NCI-H345 (cell line): ENCODE results near the gene AHNAK2.
"Not testable (repeated sequence)": the region's sequence is repeated elsewhere in the genome, so short reads cannot be mapped to it uniquely, and the experiment has no call there.

Experiments
- DNase-seq: peaks from one replicate; lab custom pipeline; 2025; lab: John Stamatoyannopoulos, UW

AHNAK2 gene

DNA sequence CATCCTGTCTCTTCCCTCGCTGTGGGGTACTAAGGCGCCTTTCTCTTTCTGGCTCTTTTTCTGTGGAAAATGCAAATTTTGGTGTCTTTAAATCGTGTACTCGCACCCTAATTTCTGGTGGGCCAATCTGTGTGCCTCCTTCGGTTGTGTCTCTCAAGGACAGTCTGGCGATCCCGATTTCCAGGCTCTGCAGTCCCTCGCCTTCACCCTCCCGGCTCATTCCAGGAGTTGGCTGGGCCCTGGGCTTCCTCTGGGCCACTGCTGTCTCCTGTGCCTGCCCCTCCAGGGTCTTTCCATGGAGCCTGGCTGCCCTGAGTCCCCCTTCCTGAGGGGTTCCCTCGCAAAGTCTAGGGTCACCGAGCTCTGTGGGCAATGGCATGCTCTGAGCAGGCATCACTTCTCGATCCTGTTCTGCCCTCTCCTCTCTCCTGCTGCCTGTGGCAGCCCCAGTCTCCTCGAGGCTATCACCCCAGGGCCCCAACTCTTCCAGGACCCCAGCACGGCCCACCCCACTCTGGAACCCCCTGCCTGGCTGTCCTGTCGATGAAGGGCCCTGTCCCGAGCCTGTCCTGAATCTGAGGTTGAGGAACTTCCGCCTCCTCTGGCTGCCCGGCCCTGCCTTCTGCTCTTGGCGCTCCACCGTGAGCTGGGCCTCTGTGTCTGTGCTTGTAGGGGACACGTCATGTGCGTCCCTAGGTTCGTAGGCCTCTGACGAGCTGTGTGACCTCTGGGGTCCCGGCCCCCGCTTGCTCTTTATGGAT lies 24.1 kb downstream of the AHNAK2 start:
- DNase-seq, result no peak

DNA sequence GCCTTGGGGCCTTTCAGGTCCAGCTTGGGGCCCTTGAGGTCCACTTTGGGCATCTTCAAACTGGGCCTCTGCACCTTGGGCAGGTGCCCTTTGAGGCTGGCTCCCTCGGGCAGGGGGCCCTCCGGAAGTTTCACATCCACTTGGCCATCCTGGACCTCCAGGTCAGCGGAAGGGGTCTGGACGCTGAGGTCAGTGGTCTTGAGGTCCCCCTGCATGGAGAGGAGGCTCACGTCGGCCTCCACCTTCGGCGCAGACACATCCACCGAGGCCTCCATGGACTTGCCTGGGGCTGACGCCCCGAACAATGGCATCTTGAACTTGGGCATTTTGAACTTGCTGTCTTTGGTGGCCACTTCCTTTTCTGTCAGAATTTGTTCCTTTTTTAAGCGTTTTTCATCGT lies 25.1 kb downstream of the AHNAK2 start:
- DNase-seq, result no peak

DNA sequence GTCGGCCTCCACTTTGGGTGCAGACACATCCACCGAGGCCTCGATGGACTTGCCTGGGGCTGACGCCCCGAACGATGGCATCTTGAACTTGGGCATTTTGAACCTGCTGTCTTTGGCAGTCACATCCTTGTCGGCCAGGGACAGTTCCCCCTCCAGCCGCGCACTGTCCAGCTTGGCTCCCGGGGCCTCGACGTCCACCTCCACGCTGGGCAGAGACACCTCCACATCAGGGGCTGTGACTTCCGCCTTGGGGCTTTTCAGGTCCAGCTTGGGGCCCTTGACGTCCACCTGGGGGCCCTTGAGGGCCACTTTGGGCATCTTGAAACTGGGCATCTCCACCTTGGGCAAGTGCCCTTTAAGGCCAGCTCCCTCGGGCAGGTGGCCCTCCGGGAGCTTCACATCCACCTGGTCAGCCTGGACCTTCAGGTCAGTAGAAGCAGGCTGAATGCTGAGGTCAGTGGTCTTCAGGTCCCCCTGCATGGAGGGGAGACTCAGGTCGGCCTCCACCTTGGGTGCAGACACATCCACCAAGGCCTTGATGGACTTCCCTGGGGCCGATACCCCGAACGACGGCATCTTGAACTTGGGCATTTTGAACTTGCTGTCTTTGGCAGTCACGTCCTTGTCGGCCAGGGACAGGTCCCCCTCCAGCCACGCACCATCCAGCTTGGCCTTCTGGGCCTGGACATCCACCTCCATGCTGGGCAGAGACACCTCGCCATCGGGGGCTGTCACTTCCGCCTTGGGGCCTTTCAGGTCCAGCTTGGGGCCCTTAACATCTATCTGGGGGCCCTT lies 26.1 kb downstream of the AHNAK2 start:
- not testable (repeated sequence) for DNase-seq

DNA sequence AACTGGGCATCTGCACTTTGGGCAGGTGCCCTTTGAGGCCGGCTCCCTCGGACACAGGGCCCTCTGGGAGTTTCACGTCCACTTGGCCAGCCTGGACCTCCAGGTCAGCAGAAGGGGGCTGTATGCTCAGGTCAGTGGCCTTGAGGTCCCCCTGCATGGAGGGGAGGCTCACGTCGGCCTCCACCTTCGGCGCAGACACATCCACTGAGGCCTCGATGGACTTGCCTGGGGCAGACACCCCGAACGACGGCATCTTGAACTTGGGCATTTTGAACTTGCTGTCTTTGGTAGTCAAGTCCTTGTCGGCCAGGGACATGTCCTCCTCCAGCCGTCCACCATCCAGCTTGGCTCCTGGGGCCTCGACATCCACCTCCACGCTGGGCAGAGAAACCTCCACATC lies 27.5 kb downstream of the AHNAK2 start:
- DNase-seq, result not testable (repeated sequence)

DNA sequence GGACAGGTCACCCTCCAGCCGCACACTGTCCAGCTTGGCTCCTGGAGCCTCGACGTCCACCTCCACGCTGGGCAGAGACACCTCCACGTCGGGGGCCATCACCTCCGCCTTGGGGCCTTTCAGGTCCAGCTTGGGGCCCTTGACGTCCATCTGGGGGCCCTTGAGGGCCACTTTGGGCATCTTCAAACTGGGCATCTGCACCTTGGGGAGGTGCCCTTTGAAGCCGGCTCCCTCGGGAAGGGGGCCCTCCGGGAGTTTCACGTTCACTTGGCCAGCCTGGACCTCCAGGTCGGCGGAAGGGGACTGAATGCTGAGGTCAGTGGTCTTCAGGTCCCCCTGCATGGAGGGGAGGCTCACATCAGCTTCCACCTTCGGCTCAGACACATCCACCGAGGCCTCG lies 28.2 kb downstream of the AHNAK2 start:
- no peak for DNase-seq

DNA sequence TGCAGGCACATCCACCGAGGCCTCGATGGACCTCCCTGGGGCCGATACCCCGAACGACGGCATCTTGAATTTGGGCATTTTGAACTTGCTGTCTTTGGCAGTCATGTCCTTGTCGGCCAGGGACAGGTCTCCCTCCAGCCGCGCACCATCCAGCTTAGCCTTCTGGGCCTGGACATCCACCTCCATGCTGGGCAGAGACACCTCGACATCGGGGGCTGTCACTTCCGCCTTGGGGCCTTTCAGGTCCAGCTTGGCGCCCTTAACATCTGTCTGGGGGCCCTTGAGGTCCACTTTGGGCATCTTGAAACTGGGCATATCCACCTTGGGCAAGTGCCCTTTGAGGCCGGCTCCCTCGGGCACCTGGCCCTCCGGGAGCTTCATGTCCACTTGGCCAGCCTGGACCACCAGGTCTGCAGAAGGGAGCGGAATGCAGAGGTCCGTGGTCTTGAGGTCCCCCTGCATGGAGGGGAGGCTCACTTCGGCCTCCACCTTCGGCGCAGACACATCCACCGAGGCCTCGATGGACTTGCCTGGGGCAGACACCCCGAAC lies 28.7 kb downstream of the AHNAK2 start:
- not testable (repeated sequence) for DNase-seq

DNA sequence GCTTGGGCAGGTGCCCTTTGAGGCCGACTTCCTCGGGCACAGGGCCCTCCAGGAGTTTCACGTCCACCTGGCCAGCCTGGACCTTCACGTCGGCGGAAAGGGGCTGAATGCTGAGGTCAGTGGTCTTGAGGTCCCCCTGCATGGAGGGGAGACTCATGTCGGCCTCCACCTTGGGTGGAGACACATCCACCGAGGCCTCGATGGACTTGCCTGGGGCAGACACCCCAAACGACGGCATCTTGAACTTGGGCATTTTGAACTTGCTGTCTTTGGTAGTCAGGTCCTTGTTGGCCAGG lies 29.5 kb downstream of the AHNAK2 start:
- no peak for DNase-seq

DNA sequence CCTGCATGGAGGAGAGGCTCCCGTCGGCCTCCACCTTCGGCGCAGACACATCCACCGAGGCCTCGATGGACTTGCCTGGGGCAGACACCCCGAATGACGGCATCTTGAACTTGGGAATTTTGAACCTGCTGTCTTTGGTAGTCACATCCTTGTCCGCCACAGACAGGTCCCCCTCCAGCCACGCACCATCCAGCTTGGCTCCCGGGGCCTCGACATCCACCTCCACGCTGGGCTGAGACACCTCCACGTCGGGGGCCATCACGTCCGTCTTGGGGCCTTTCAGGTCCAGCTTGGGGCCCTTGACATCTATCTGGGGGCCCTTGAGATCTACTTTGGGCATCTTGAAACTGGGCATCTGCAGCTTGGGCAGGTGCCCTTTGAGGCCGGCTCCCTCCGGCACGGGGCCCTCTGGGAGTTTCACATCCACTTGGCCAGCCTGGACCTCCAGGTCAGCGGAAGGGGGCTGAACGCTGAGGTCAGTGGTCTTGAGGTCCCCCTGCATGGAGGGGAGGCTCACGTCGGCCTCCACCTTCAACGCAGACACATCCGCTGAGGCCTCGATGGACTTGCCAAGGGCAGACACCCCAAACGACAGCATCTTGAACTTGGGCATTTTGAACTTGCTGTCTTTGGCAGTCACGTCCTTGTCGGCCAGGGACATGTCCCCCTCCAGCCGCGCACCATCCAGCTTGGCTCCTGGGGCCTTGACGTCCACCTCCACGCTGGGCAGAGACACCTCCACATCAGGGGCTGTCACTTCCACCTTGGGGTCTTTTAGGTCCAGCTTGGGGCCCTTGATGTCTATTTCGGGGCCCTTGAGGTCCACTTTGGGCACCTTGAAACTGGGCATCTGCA lies 30.1 kb downstream of the AHNAK2 start:
- not testable (repeated sequence) for DNase-seq

DNA sequence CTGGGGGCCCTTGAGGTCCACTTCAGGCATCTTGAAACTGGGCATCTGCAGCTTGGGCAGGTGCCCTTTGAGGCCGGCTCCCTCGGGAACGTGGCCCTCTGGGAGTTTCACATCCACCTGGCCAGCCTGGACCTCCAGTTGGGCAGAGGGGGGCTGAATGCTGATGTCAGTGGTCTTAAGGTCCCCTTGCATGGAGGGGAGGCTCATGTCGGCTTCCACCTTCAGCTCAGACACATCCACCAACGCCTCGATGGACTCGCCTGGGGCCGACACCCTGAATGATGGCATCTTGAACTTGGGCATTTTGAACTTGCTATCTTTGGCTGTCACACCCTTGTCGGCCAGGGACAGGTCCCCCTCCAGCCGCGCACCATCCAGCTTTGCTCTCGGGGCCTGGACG lies 31.0 kb downstream of the AHNAK2 start:
- not testable (repeated sequence) for DNase-seq

DNA sequence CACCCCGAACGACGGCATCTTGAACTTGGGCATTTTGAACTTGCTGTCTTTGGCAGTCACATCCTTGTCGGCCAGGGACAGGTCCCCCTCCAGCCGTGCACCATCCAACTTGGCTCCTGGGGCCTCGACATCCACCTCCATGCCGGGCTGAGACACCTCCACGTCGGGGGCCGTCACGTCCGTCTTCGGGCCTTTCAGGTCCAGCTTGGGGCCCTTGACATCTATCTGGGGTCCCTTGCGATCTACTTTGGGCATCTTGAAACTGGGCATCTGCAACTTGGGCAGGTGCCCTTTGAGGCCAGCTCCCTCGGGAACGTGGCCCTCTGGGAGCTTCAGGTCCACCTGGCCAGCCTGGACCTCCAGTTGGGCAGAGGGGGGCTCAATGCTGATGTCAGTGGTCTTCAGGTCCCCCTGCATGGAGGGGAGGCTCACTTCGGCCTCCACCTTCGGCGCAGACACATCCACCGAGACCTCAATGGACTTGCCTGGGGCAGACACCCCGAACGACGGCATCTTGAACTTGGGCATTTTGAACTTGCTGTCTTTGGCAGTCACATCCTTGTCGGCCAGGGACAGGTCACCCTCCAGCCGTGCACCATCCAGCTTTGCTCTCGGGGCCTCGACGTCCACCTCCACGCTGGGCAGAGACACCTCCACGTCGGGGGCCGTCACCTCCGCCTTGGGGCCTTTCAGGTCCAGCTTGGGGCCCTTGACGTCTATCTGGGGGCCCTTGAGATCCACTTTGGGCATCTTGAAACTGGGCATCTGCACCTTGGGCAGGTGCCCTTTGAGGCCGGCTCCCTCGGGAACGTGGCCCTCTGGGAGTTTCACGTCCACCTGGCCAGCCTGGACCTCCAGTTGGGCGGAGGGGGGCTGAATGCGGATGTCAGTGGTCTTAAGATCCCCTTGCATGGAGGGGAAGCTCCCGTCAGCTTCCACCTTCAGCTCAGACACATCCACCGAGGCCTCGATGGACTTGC lies 31.9 kb downstream of the AHNAK2 start:
- DNase-seq, result not testable (repeated sequence)

DNA sequence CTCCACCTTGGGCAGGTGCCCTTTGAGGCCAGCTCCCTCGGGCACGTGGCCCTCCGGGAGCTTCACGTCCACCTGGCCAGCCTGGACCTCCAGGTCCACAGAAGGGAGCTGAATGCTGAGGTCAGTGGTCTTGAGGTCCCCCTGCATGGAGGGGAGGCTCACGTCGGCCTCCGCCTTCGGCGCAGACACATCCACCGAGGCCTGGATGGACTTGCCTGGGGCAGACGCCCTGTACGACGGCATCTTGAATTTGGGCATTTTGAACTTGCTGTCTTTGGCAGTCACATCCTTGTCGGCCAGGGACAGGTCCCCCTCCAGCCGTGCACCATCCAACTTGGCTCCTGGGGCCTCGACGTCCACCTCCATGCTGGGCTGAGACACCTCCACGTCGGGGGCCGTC lies 32.9 kb downstream of the AHNAK2 start:
- not testable (repeated sequence) for DNase-seq

DNA sequence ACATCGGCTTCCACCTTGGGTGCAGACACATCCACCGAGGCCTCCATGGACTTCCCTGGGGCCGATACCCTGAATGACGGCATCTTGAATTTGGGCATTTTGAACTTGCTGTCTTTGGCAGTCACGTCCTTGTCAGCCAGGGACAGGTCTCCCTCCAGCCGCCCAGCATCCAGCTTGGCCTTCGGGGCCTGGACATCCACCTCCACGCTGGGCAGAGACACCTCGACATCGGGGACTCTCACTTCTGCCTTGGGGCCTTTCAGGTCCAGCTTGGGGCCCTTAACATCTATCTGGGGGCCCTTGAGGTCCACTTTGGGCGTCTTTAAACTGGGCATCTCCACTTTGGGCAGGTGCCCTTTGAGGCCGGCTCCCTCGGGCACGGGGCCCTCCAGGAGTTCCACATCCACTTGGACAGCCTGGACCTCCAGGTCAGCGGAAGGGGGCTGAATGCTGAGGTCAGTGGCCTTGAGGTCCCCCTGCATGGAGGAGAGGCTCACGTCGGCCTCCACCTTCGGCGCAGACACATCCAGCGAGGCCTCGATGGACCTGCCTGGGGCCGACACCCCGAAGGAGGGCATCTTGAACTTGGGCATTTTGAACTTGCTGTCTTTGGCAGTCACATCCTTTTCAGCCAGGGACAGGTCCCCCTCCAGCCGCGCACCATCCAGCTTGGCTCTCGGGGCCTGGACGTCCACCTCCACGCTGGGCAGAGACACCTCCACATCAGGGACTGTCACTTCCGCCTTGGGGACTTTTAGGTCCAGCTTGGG lies 33.6 kb downstream of the AHNAK2 start:
- not testable (repeated sequence) for DNase-seq

DNA sequence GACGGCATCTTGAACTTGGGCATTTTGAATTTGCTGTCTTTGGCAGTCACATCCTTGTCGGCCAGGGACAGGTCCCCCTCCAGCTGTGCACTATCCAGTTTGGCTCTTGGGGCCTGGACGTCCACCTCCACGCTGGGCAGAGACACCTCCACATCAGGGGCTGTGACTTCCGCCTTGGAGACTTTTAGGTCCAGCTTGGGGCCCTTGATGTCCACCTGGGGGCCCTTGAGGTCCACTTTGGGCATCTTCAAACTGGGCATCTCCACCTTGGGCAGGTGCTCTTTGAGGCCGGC lies 34.2 kb downstream of the AHNAK2 start:
- not testable (repeated sequence) for DNase-seq

DNA sequence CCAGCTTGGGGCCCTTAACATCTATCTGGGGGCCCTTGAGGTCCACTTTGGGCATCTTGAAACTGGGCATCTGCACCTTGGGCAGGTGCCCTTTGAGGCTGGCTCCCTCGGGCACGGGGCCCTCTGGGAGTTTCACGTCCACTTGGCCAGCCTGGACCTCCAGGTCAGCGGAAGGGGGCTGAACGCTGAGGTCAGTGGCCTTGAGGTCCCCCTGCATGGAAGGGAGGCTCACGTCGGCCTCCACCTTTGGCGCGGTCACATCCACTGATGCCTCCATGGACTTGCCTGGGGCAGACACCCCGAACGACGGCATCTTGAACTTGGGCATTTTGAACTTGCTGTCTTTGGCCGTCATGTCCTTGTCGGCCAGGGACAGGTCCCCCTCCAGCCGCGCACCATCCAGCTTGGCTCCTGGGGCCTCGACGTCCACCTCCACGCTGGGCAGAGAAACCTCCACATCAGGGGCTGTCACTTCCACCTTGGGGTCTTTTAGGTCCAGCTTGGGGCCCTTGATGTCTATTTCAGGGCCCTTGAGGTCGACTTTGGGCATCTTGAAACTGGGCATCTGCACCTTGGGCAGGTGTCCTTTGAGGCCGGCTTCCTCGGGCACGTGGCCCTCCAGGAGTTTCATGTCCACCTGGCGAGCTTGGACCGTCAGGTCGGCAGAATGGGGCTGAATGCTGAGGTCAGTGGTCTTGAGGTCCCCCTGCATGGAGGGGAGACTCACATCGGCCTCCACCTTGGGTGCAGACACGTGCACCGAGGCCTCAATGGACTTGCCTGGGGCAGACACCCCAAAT lies 34.8 kb downstream of the AHNAK2 start:
- not testable (repeated sequence) for DNase-seq

DNA sequence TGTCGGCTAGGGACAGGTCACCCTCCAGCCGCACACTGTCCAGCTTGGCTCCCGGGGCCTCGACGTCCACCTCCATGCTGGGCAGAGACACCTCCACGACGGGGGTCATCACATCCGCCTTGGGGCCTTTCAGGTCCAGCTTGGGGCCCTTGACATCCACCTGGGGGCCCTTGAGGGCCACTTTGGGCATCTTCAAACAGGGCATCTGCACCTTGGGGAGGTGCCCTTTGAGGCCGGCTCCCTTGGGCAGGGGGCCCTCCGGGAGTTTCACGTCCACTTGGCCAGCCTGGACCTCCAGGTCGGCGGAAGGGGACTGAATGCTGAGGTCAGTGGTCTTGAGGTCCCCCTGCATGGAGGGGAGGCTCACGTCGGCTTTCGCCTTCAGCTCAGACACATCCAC lies 35.6 kb downstream of the AHNAK2 start:
- DNase-seq, result no peak

DNA sequence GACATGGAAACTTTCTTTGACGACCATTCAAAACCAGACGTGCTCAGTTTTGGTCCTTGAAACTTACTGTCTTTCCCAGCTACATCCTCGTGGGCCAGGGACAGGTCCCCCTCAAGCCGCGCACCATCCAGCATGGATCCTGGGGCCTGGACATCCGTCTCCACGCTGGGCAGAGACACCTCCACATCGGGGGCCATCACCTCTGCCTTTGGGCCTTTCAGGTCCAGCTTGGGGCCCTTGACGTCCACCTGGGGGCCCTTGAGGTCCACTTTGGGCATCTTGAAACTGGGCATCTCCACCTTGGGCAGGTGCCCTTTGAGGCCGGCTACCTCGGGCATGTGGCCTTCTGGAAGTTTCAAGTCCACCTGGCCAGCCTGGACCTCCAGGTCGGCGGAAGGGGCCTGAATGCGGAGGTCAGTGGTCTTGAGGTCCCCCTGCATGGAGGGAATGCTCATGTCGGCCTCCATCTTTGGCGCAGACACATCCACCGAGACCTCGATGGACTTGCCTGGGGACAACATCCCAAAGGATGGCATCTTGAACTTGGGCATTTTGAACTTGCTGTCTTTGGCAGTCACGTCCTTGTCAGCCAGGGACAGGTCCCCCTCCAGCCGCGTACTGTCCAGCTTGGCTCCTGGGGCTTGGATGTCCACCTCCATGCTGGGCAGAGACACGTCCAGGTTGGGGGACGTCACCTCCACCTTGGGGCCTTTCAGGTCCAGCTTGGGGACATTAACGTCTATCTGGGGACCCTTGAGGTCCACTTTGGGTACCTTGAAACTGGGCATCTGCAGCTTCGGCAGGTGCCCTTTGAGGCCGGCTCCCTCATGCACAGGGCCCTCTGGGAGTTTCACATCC lies 36.4 kb downstream of the AHNAK2 start:
- no peak for DNase-seq

DNA sequence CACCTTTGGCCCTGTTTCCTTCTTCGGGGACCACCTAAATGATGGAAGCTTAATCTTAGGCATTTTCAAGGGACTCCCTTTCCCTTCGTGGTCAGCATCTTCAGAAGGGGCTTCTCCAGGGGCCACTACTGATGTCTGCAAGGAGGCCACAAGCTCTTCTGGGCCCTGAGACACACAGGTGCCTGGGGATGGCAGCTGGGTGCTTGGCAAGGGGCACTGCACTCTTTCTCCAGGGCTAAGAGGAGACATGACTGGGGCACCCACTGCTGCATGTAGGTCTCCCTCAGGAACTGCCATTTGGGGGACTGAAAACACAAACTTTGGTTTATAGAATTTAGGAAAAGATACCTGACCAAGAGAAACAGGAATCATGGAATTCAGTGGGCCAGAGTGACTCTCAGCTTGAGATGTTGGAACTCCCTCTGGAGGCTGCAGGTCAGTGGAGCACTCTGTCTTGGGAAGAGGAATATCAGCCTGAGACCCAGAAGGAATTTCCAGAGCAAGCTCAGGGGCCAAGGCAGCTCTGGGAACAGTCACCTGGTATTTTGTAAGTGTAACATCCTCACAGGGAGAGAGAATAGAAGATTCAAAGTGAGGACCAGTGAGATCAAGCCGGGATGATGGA lies 37.5 kb downstream of the AHNAK2 start:
- DNase-seq, result peak; percentile 3
